Mesendoderm (in vitro differentiated cells): ENCODE results near the gene MIEF2.

Experiments
- DNase-seq: peaks from one replicate; pipeline ENCODE4 v3.0.0; 2013
- H2AK5ac ChIP-seq: 2 replicates; pipeline ENCODE4 v1.6.1; 2013; ENCODE audit warnings: low read length, inconsistent platforms
- H2BK120ac ChIP-seq: 2 replicates; pipeline ENCODE4 v1.6.1; 2013; ENCODE audit warnings: low read depth, mild to moderate bottlenecking, low read length, moderate library complexity, mixed read lengths
- H2BK15ac ChIP-seq: replicated peaks from 2 replicates; pipeline ENCODE4 v1.6.1; 2013; ENCODE audit warnings: low read depth, mild to moderate bottlenecking, moderate library complexity
- H2BK5ac ChIP-seq: 2 replicates; pipeline ENCODE4 v1.6.1; 2013; ENCODE audit warnings: low read length, inconsistent platforms
- H3K18ac ChIP-seq: 2 replicates; pipeline ENCODE4 v1.6.1; 2013; ENCODE audit warnings: mild to moderate bottlenecking, low read length, mixed read lengths
- H3K23ac ChIP-seq: one replicate; pipeline ENCODE4 v1.6.1; 2013; ENCODE audit warnings: low read length
- H3K27ac ChIP-seq: 2 replicates; pipeline ENCODE4 v1.5.1; 2013; ENCODE audit warnings: low read depth, mild to moderate bottlenecking, inconsistent platforms, low read length, moderate library complexity
- H3K27me3 ChIP-seq: 2 replicates; pipeline ENCODE4 v1.6.1; 2013; ENCODE audit warnings: low read length, control low read depth, mild to moderate bottlenecking, inconsistent platforms; ENCODE audit not compliant: insufficient read depth, poor library complexity
- H3K36me3 ChIP-seq: 2 replicates; pipeline ENCODE4 v1.6.1; 2013; ENCODE audit warnings: low read length, inconsistent platforms; ENCODE audit not compliant: control insufficient read depth, insufficient read depth
- H3K4ac ChIP-seq: one replicate; pipeline ENCODE4 v1.6.1; 2013; ENCODE audit warnings: low read depth, mild to moderate bottlenecking, low read length, moderate library complexity
- H3K4me1 ChIP-seq: 2 replicates; pipeline ENCODE4 v1.6.1; 2013; ENCODE audit warnings: low read depth, low read length, inconsistent platforms; ENCODE audit not compliant: control insufficient read depth
- H3K4me2 ChIP-seq: 2 replicates; pipeline ENCODE4 v1.6.1; 2013; ENCODE audit warnings: low read length
- H3K4me3 ChIP-seq: 2 replicates; pipeline ENCODE4 v1.5.1; 2013; ENCODE audit warnings: mild to moderate bottlenecking, low read length
- H3K56ac ChIP-seq: one replicate; pipeline ENCODE4 v1.6.1; 2013; ENCODE audit warnings: low read length
- H3K79me1 ChIP-seq: 2 replicates; pipeline ENCODE4 v1.6.1; 2013; ENCODE audit warnings: low read length, inconsistent platforms
- H3K79me2 ChIP-seq: 2 replicates; pipeline ENCODE4 v1.6.1; 2013; ENCODE audit warnings: mild to moderate bottlenecking, low read length; ENCODE audit not compliant: control insufficient read depth, insufficient read depth
- H3K9ac ChIP-seq: 2 replicates; pipeline ENCODE4 v1.6.1; 2013; ENCODE audit warnings: low read length, inconsistent platforms
- H4K5ac ChIP-seq: one replicate; pipeline ENCODE4 v1.6.1; 2013; ENCODE audit warnings: low read length
- H4K8ac ChIP-seq: one replicate; pipeline ENCODE4 v1.6.1; 2013; ENCODE audit warnings: low read depth, mild to moderate bottlenecking, control low read depth, low read length, moderate library complexity
- WGBS: extraction: QIAGEN DNeasy Blood & Tissue Kit; methylation state at CpG from one replicate; pipeline ENCODE4 v1.1.7; 2013; ENCODE audit warnings: low lambda C conversion rate, missing lambda C conversion rate; ENCODE audit not compliant: insufficient coverage; ENCODE audit errors: extremely low coverage; 5-methylcytosine and 5-hydroxymethylcytosine counted together

The MIEF2 gene

GRCh38 chr17:18270046-18270931 lies 9.8 kb downstream of the MIEF2 start:
- no peak overlapping the region for H3K27ac ChIP-seq
- no peak overlapping the region for H2BK120ac ChIP-seq
- H3K4me1 ChIP-seq, result peaks cover 3% of the 10 kb centered on the region
- DNase-seq, result no peak
- WGBS, result no CpG with 5 or more reads among the region's 14 CpGs
- no peak overlapping the region for H4K8ac ChIP-seq
- H3K4me2 ChIP-seq, result no peak overlapping the region
- no peak overlapping the region for H2AK5ac ChIP-seq
- H3K4me3 ChIP-seq, result no peak overlapping the region
- no peaks in the 10 kb centered on the region for H3K79me1 ChIP-seq
- peaks cover 12% of the 10 kb centered on the region for H3K36me3 ChIP-seq
- no peaks in the 10 kb centered on the region for H3K79me2 ChIP-seq
- no peaks in the 10 kb centered on the region for H3K27me3 ChIP-seq
- H3K18ac ChIP-seq, result no peak overlapping the region
- H2BK5ac ChIP-seq, result no peak overlapping the region
- no peak overlapping the region for H3K9ac ChIP-seq
- H3K23ac ChIP-seq, result no peak overlapping the region
- no peak overlapping the region for H4K5ac ChIP-seq
- no peak overlapping the region for H3K56ac ChIP-seq
- no peak overlapping the region for H3K4ac ChIP-seq
- H2BK15ac ChIP-seq, result no peak overlapping the region

DNA sequence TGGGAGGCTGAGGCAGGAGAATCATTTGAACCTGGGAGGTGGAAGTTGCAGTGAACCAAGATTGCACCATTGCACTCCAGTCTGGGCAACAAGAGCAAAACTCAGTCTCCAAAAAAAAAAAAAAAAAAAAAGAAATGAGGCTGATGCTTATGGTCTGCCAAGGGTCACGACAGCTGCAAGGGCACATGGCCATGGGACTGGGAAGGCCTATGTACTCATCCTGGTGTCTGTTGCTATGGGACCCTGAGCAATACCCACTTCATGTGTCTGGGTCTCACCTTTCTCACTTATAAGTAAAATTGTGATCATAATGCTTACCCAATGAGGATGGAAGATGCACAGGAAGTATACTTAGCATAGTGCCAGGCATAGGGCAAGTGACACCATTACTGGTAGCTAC lies 16.6 kb downstream of the MIEF2 start:
- no peak overlapping the region for H3K9ac ChIP-seq
- no peaks in the 10 kb centered on the region for H3K79me2 ChIP-seq
- DNase-seq, result no peak

DNA sequence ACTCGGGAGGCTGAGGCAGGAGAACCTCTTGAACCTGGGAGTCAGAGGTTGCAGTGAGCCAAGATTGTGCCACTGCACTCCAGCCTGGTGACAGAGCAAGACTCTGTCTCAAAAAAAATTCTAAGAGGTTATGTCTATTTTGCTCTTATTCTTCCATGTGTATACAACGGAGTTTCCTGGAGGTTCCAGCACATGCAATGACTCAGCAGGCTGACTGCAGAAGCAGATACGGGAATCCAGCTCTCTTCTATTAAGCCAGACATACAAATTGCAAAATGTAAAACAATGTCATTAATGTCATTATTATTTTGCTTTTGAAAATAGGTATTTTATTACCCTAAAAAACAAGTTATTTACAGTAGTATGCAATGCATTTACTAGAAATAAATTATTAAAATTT lies 18.4 kb downstream of the MIEF2 start:
- Histone ChIP-seq H2BK5ac (no peak overlapping the region), H2BK15ac (no peak overlapping the region), H3K4me2 (no peak overlapping the region), H3K27me3 (no peaks in the 10 kb centered on the region), H3K27ac (no peak overlapping the region), H3K9ac (no peak overlapping the region), H4K8ac (no peak overlapping the region), H3K56ac (no peak overlapping the region), H2AK5ac (no peak overlapping the region), H3K4me1 (no peaks in the 10 kb centered on the region), H3K23ac (no peak overlapping the region), H4K5ac (no peak overlapping the region), H3K4ac (no peak overlapping the region), H3K36me3 (peaks cover 29% of the 10 kb centered on the region), H2BK120ac (no peak overlapping the region), H3K4me3 (no peak overlapping the region), H3K18ac (no peak overlapping the region), H3K79me1 (no peaks in the 10 kb centered on the region), H3K79me2 (no peaks in the 10 kb centered on the region)
- no CpG with 5 or more reads among the region's 3 CpGs for WGBS
- DNase-seq, result no peak

More for the DNA sequence above, 16.6 kb downstream of the MIEF2 start:
- no peak overlapping the region for H4K8ac ChIP-seq
- no peak overlapping the region for H3K23ac ChIP-seq
- no peak overlapping the region for H3K4me2 ChIP-seq
- no peaks in the 10 kb centered on the region for H3K27me3 ChIP-seq
- H2BK15ac ChIP-seq, result no peak overlapping the region
- no peak overlapping the region for H3K18ac ChIP-seq
- no peaks in the 10 kb centered on the region for H3K79me1 ChIP-seq
- no peak overlapping the region for H2BK5ac ChIP-seq
- WGBS, result no CpG with 5 or more reads among the region's 1 CpG
- H3K36me3 ChIP-seq, result peaks cover 26% of the 10 kb centered on the region
- no peak overlapping the region for H3K4ac ChIP-seq
- H2AK5ac ChIP-seq, result no peak overlapping the region
- no peak overlapping the region for H3K27ac ChIP-seq
- no peak overlapping the region for H3K56ac ChIP-seq
- no peak overlapping the region for H3K4me3 ChIP-seq
- H3K4me1 ChIP-seq, result no peaks in the 10 kb centered on the region
- no peak overlapping the region for H2BK120ac ChIP-seq
- H4K5ac ChIP-seq, result no peak overlapping the region

GRCh38 chr17:18280249-18280648 lies 19.8 kb downstream of the MIEF2 start:
- no peak for DNase-seq
- Histone ChIP-seq H4K5ac (no peak overlapping the region), H4K8ac (no peak overlapping the region), H3K4me1 (no peaks in the 10 kb centered on the region), H3K18ac (no peak overlapping the region), H3K79me2 (no peaks in the 10 kb centered on the region), H3K4ac (no peak overlapping the region), H3K27ac (no peak overlapping the region), H3K4me3 (no peak overlapping the region), H3K36me3 (peaks cover 29% of the 10 kb centered on the region), H3K4me2 (no peak overlapping the region), H2AK5ac (no peak overlapping the region), H3K56ac (no peak overlapping the region), H3K23ac (no peak overlapping the region), H3K79me1 (no peaks in the 10 kb centered on the region), H3K27me3 (no peaks in the 10 kb centered on the region), H3K9ac (no peak overlapping the region), H2BK15ac (no peak overlapping the region), H2BK5ac (no peak overlapping the region), H2BK120ac (no peak overlapping the region)
- no CpG with 5 or more reads among the region's 4 CpGs for WGBS

- no peaks in the 10 kb centered on the region for H3K79me2 ChIP-seq
- no peak overlapping the region for H3K9ac ChIP-seq
- no peaks in the 10 kb centered on the region for H3K27me3 ChIP-seq
- no peak for DNase-seq
- H3K4me2 ChIP-seq, result no peak overlapping the region
- H3K4ac ChIP-seq, result no peak overlapping the region
- no peak overlapping the region for H2BK120ac ChIP-seq
- no peak overlapping the region for H3K23ac ChIP-seq
- no peaks in the 10 kb centered on the region for H3K4me1 ChIP-seq
- no peak overlapping the region for H3K56ac ChIP-seq
- peaks cover 30% of the 10 kb centered on the region for H3K36me3 ChIP-seq
- H3K79me1 ChIP-seq, result no peaks in the 10 kb centered on the region
- no peak overlapping the region for H4K8ac ChIP-seq
- no peak overlapping the region for H3K4me3 ChIP-seq
- no peak overlapping the region for H4K5ac ChIP-seq
- H2AK5ac ChIP-seq, result no peak overlapping the region
- no peak overlapping the region for H3K27ac ChIP-seq
- H3K18ac ChIP-seq, result no peak overlapping the region
- H2BK5ac ChIP-seq, result no peak overlapping the region
- no peak overlapping the region for H2BK15ac ChIP-seq
- WGBS, result no CpG with 5 or more reads among the region's 5 CpGs
Measured at GRCh38 chr17:18280766-18281371, 20.4 kb downstream of the MIEF2 start.
